Activated naive CD8-positive, alpha-beta T cell treated with anti-CD3 and anti-CD28 coated beads, Interleukin-2, amount 10 ng/mL, durations not matched to agents 7 days and 5 days (primary cell): Measurements from ENCODE around the gene MSH5. TPM values are rescaled to one million over a fixed set of nuclear protein-coding genes. Genes with fewer than 3 reads are reported as not detected.

Source experiments
- ATAC-seq: fragments of 150-1000 bp; cut with Tn5 transposase; one replicate; pipeline ENCODE4 v1.10.0; 2021; ENCODE audit warnings: low read depth, moderate library complexity
- POLR2A ChIA-PET: fragments of 350-600 bp; sonication (Branson Sonifier 250); formaldehyde crosslinking; loops from one replicate; lab custom pipeline; 2021; ENCODE audit warnings: antibody characterized with exemption; lab: Charles Lee
- DNase-seq: peaks from one replicate; pipeline ENCODE4 v3.0.0; 2021
- H3K27ac Mint-ChIP-seq: one replicate; pipeline ENCODE4 v1.8.0; 2022; ENCODE audit warnings: mild to moderate bottlenecking, mixed read lengths
- H3K27me3 Mint-ChIP-seq: one replicate; pipeline ENCODE4 v1.8.0; 2022; ENCODE audit warnings: mild to moderate bottlenecking, moderate library complexity, mixed read lengths
- H3K36me3 Mint-ChIP-seq: one replicate; pipeline ENCODE4 v1.8.0; 2021; ENCODE audit warnings: mild to moderate bottlenecking, mixed read lengths
- H3K4me1 Mint-ChIP-seq: one replicate; pipeline ENCODE4 v1.8.0; 2021; ENCODE audit warnings: mixed read lengths
- H3K4me3 Mint-ChIP-seq: one replicate; pipeline ENCODE4 v1.8.0; 2022; ENCODE audit warnings: mild to moderate bottlenecking, moderate library complexity, mixed read lengths
- H3K9me3 Mint-ChIP-seq: one replicate; pipeline ENCODE4 v1.8.0; 2021; ENCODE audit warnings: mixed read lengths
- total RNA-seq, 2 experiments: library from RNA; stranded (reverse); gene quantifications; one replicate each; pipeline ENCODE4 v1.2.3, GENCODE V29; 2021

The MSH5 gene
- total RNA-seq: 10 to 100 TPM; 59.2 to 68.2 TPM

GRCh38 chr6:31739639-31740396, at the start of gene MSH5:
TSS of gene MSH5 (plus strand) at chr6:31740005. CDS start at chr6:31740467, 462 bp downstream.
- Mint-ChIP-seq H3K9me3 (no peaks in the 10 kb centered on the region), H3K27me3 (no peaks in the 10 kb centered on the region), H3K36me3 (peaks cover 34% of the 10 kb centered on the region), H3K4me3 (peak within 1 kb of the TSS; percentile 98), H3K4me1 (peaks cover 50% of the 10 kb centered on the region), H3K27ac (peak within 1 kb of the TSS; percentile 93)
- POLR2A ChIA-PET: interaction anchor here (0.6 to 7.6 kb wide), 34 partner anchors 8 to 199 kb away, joined by 3 to 137 read pairs (median 6); partner anchors contain the start of genes ABHD16A, BAG6, C6orf47 and CSNK2B
- peak; percentile 82 for ATAC-seq
- peak; percentile 96 for DNase-seq

GRCh38 chr6:31690231-31691077, 49.4 kb upstream of the MSH5 start:
- Mint-ChIP-seq H3K27ac (no peak overlapping the region), H3K4me1 (no peaks in the 10 kb centered on the region), H3K27me3 (no peaks in the 10 kb centered on the region), H3K4me3 (no peak overlapping the region), H3K36me3 (peaks cover 5% of the 10 kb centered on the region), H3K9me3 (no peaks in the 10 kb centered on the region)
- DNase-seq (no peak), ATAC-seq (no peak)
- POLR2A ChIA-PET: interaction anchor here (1.1 kb wide), 1 partner anchor 49 kb away, joined by 3 read pairs; the partner anchor contains the start of gene MSH5

- H3K36me3 Mint-ChIP-seq: peaks cover 5% of the 10 kb centered on the region
- no peak overlapping the region for H3K27ac Mint-ChIP-seq
- no peaks in the 10 kb centered on the region for H3K9me3 Mint-ChIP-seq
- H3K4me1 Mint-ChIP-seq: no peaks in the 10 kb centered on the region
- POLR2A ChIA-PET: no interaction called here
- H3K27me3 Mint-ChIP-seq: no peaks in the 10 kb centered on the region
- no peak overlapping the region for H3K4me3 Mint-ChIP-seq
- DNase-seq (no peak), ATAC-seq (no peak)
These were observed 48.7 kb upstream of the MSH5 start for GRCh38 chr6:31691078-31691463.

- Mint-ChIP-seq H3K4me3 (no peak overlapping the region), H3K27ac (no peak overlapping the region), H3K9me3 (no peaks in the 10 kb centered on the region), H3K27me3 (no peaks in the 10 kb centered on the region), H3K4me1 (no peaks in the 10 kb centered on the region), H3K36me3 (peaks cover 5% of the 10 kb centered on the region)
- POLR2A ChIA-PET: interaction anchor here (1.4 kb wide), 1 partner anchor 12 kb away, joined by 4 read pairs; the partner anchor contains the start of gene ABHD16A
- DNase-seq (no peak), ATAC-seq (no peak)
These were observed 48.2 kb upstream of the MSH5 start for GRCh38 chr6:31691564-31692108.

- no peaks in the 10 kb centered on the region for H3K9me3 Mint-ChIP-seq
- H3K27ac Mint-ChIP-seq: no peak overlapping the region
- POLR2A ChIA-PET: interaction anchor here (1.4 kb wide), 1 partner anchor 11 kb away, joined by 4 read pairs; the partner anchor contains the start of gene ABHD16A
- peaks cover 3% of the 10 kb centered on the region for H3K4me1 Mint-ChIP-seq
- H3K36me3 Mint-ChIP-seq: peaks cover 9% of the 10 kb centered on the region
- no peak overlapping the region for H3K4me3 Mint-ChIP-seq
- ATAC-seq: no peak
- H3K27me3 Mint-ChIP-seq: no peaks in the 10 kb centered on the region
- no peak for DNase-seq
These were observed 47.5 kb upstream of the MSH5 start for GRCh38 chr6:31692353-31692752.

GRCh38 chr6:31692886-31693285, 46.9 kb upstream of the MSH5 start:
- POLR2A ChIA-PET: interaction anchor here (1.4 kb wide), 1 partner anchor 10 kb away, joined by 4 read pairs; the partner anchor contains the start of gene ABHD16A
- ATAC-seq (no peak), DNase-seq (no peak)
- Mint-ChIP-seq H3K36me3 (peaks cover 10% of the 10 kb centered on the region), H3K4me1 (peaks cover 8% of the 10 kb centered on the region), H3K27me3 (no peaks in the 10 kb centered on the region), H3K27ac (peak overlapping the region; percentile 34), H3K9me3 (no peaks in the 10 kb centered on the region), H3K4me3 (no peak overlapping the region)

- Mint-ChIP-seq H3K4me3 (no peak overlapping the region), H3K27ac (no peak overlapping the region), H3K9me3 (no peaks in the 10 kb centered on the region), H3K4me1 (peaks cover 8% of the 10 kb centered on the region), H3K27me3 (no peaks in the 10 kb centered on the region), H3K36me3 (peaks cover 9% of the 10 kb centered on the region)
- no peak for ATAC-seq
- POLR2A ChIA-PET: interaction anchor here (0.8 to 1.7 kb wide), 4 partner anchors 9 to 29 kb away, joined by 3 to 7 read pairs (median 6); partner anchors contain the start of genes GPANK1 and LY6G5C
- DNase-seq: no peak
These were observed 46.3 kb upstream of the MSH5 start for GRCh38 chr6:31693535-31693934.

- DNase-seq (no peak), ATAC-seq (no peak)
- Mint-ChIP-seq H3K4me1 (peaks cover 23% of the 10 kb centered on the region), H3K27me3 (no peaks in the 10 kb centered on the region), H3K9me3 (no peaks in the 10 kb centered on the region), H3K27ac (peak overlapping the region; percentile 65), H3K36me3 (peaks cover 9% of the 10 kb centered on the region), H3K4me3 (no peak overlapping the region)
- POLR2A ChIA-PET: no interaction called here
These were observed 42.2 kb upstream of the MSH5 start for GRCh38 chr6:31697555-31697954.

GRCh38 chr6:31700740-31701401, 38.9 kb upstream of the MSH5 start:
- Mint-ChIP-seq H3K4me1 (peaks cover 29% of the 10 kb centered on the region), H3K27me3 (no peaks in the 10 kb centered on the region), H3K36me3 (peaks cover 8% of the 10 kb centered on the region), H3K9me3 (no peaks in the 10 kb centered on the region), H3K27ac (no peak overlapping the region), H3K4me3 (peak overlapping the region; percentile 97)
- POLR2A ChIA-PET: no interaction called here
- ATAC-seq: no peak
- DNase-seq: no peak

- peak overlapping the region; percentile 94 for H3K27ac Mint-ChIP-seq
- ATAC-seq (no peak), DNase-seq (no peak)
- H3K4me3 Mint-ChIP-seq: peak overlapping the region; percentile 97
- no peaks in the 10 kb centered on the region for H3K27me3 Mint-ChIP-seq
- POLR2A ChIA-PET: interaction anchor here (0.8 to 5.4 kb wide), 5 partner anchors 16 to 37 kb away, joined by 3 to 34 read pairs (median 10); partner anchors contain the start of genes CLIC1, LY6G5C and MSH5
- H3K9me3 Mint-ChIP-seq: no peaks in the 10 kb centered on the region
- peaks cover 29% of the 10 kb centered on the region for H3K4me1 Mint-ChIP-seq
- H3K36me3 Mint-ChIP-seq: peaks cover 8% of the 10 kb centered on the region
These were observed 38.0 kb upstream of the MSH5 start for GRCh38 chr6:31701666-31702404.

GRCh38 chr6:31702405-31702818, 37.4 kb upstream of the MSH5 start:
- POLR2A ChIA-PET: interaction anchor here (0.6 to 5.4 kb wide), 11 partner anchors 10 to 1624 kb away, joined by 3 to 34 read pairs (median 3); partner anchors contain the start of genes CLIC1, LSM2, LY6G5C and MSH5
- DNase-seq: no peak
- Mint-ChIP-seq H3K27me3 (no peaks in the 10 kb centered on the region), H3K4me3 (peak overlapping the region; percentile 97), H3K36me3 (peaks cover 4% of the 10 kb centered on the region), H3K9me3 (no peaks in the 10 kb centered on the region), H3K27ac (peak overlapping the region; percentile 94), H3K4me1 (peaks cover 24% of the 10 kb centered on the region)
- ATAC-seq: no peak
